GM23338 (cell line): ENCODE measurements around the gene PUM1. TPM values are rescaled to one million over a fixed set of nuclear protein-coding genes. Genes with fewer than 3 reads are reported as not detected.
A peak's percentile ranks its signal among the peaks of the same experiment; 100 is the strongest.

Source experiments
- ATAC-seq: fragments of 200-7000 bp; cut with Tn5 transposase; 3 replicates; pipeline ENCODE4 v1.9.1; 2020
- DNase-seq: peaks from one replicate; pipeline ENCODE4 v3.0.0-alpha.2; 2015; ENCODE audit warnings: low spot score
- H2AFZ ChIP-seq: fragments of 200-600 bp; sonication (generic); 2 replicates; pipeline ENCODE4 v1.8.0; 2016; ENCODE audit warnings: antibody characterized with exemption, mild to moderate bottlenecking, moderate library complexity
- H3F3A ChIP-seq: fragments of 200-600 bp; sonication (generic); replicated peaks from 2 replicates; pipeline ENCODE4 v1.8.0; 2017; ENCODE audit warnings: antibody characterized with exemption, mixed run types, low read depth
- H3K27ac ChIP-seq: fragments of 200-600 bp; sonication (generic); 2 replicates; pipeline ENCODE4 v1.6.1; 2016; ENCODE audit warnings: low read depth
- H3K27me3 ChIP-seq: fragments of 200-600 bp; sonication (generic); 2 replicates; pipeline ENCODE4 v1.8.0; 2016; ENCODE audit warnings: mild to moderate bottlenecking, mixed run types, moderate library complexity; ENCODE audit not compliant: insufficient read depth
- H3K36me3 ChIP-seq: fragments of 200-600 bp; sonication (generic); 2 replicates; pipeline ENCODE4 v1.8.0; 2016; ENCODE audit warnings: mild to moderate bottlenecking; ENCODE audit not compliant: insufficient read depth
- H3K4me1 ChIP-seq: fragments of 200-600 bp; sonication (generic); 2 replicates; pipeline ENCODE4 v1.8.0; 2016; ENCODE audit warnings: mild to moderate bottlenecking, moderate library complexity; ENCODE audit not compliant: insufficient read depth
- H3K4me2 ChIP-seq: fragments of 200-600 bp; sonication (generic); 2 replicates; pipeline ENCODE4 v1.7.1; 2017; ENCODE audit warnings: mixed run types
- H3K4me3 ChIP-seq: fragments of 200-600 bp; sonication (generic); 2 replicates; pipeline ENCODE4 v1.6.1; 2016; ENCODE audit warnings: mixed run types
- H3K79me2 ChIP-seq: fragments of 200-600 bp; sonication (generic); replicated peaks from 2 replicates; pipeline ENCODE4 v1.8.0; 2017; ENCODE audit warnings: mild to moderate bottlenecking; ENCODE audit not compliant: insufficient read depth
- H3K9me2 ChIP-seq: fragments of 200-600 bp; sonication (generic); 2 replicates; pipeline ENCODE4 v1.8.0; 2017; ENCODE audit not compliant: insufficient read depth
- H4K20me1 ChIP-seq: fragments of 200-600 bp; sonication (generic); replicated peaks from 2 replicates; pipeline ENCODE4 v1.8.0; 2017; ENCODE audit warnings: mild to moderate bottlenecking; ENCODE audit not compliant: insufficient read depth
- H3K27ac Mint-ChIP-seq: 2 replicates; pipeline ENCODE4 v1.8.0; 2020; ENCODE audit warnings: inconsistent platforms, mild to moderate bottlenecking, moderate library complexity, mixed read lengths
- H3K27me3 Mint-ChIP-seq: 3 replicates; pipeline ENCODE4 v1.8.0; 2022; ENCODE audit warnings: low read depth, mild to moderate bottlenecking, moderate library complexity, mixed read lengths, inconsistent platforms; ENCODE audit not compliant: insufficient read depth, poor library complexity
- H3K36me3 Mint-ChIP-seq: 3 replicates; pipeline ENCODE4 v1.8.0; 2021; ENCODE audit warnings: low read depth, mild to moderate bottlenecking, inconsistent platforms, moderate library complexity, mixed read lengths
- H3K4me1 Mint-ChIP-seq: 3 replicates; pipeline ENCODE4 v1.8.0; 2020; ENCODE audit warnings: mild to moderate bottlenecking, inconsistent platforms, mixed read lengths
- H3K4me3 Mint-ChIP-seq: 3 replicates; pipeline ENCODE4 v1.8.0; 2021; ENCODE audit warnings: moderate library complexity, mild to moderate bottlenecking, inconsistent platforms, mixed read lengths
- H3K9me3 Mint-ChIP-seq: 3 replicates; pipeline ENCODE4 v1.8.0; 2020; ENCODE audit warnings: moderate library complexity, mild to moderate bottlenecking, inconsistent platforms, mixed read lengths
- CREB1 ChIP-seq: fragments of 250-450 bp; sonication (Bioruptor Pico); IDR thresholded peaks from 2 replicates; pipeline ENCODE4 v1.5.0; 2020; ENCODE audit warnings: low read depth, mild to moderate bottlenecking, moderate library complexity
- ETS1 ChIP-seq: IDR thresholded peaks from 2 replicates; pipeline ENCODE4 v1.6.1; 2016; ENCODE audit warnings: antibody characterized with exemption
- JUNB ChIP-seq: IDR thresholded peaks from one replicate; pipeline ENCODE4 v1.6.1; 2016; ENCODE audit warnings: antibody characterized with exemption; ENCODE audit not compliant: unreplicated experiment
- NANOG ChIP-seq: IDR thresholded peaks from 2 replicates; pipeline ENCODE4 v1.6.1; 2016; ENCODE audit warnings: antibody characterized with exemption, borderline replicate concordance
- POLR2AphosphoS5 ChIP-seq: IDR thresholded peaks from 2 replicates; pipeline ENCODE4 v1.6.1; 2016; ENCODE audit warnings: antibody characterized with exemption, low read depth
- REST ChIP-seq: IDR thresholded peaks from one replicate; pipeline ENCODE4 v1.6.1; 2018; ENCODE audit warnings: antibody characterized with exemption; ENCODE audit not compliant: unreplicated experiment
- STAT1 ChIP-seq: IDR thresholded peaks from one replicate; pipeline ENCODE4 v1.6.1; 2016; ENCODE audit warnings: antibody characterized with exemption; ENCODE audit not compliant: unreplicated experiment
- ZNF114 ChIP-seq: fragments of 250-450 bp; sonication (Bioruptor Pico); IDR thresholded peaks from 2 replicates; pipeline ENCODE4 v1.5.0; 2020; ENCODE audit warnings: mild to moderate bottlenecking, moderate library complexity
- ZNF462 ChIP-seq: fragments of 250-450 bp; sonication (Bioruptor Pico); IDR thresholded peaks from 2 replicates; pipeline ENCODE4 v1.5.0; 2020; ENCODE audit warnings: mild to moderate bottlenecking, moderate library complexity
- polyA plus RNA-seq: library from polyadenylated mRNA; unstranded; fragments of >200 nt; fragmentation: Nextera tagmentation; extraction: Ambion mirVana; gene quantifications from 2 replicates; pipeline ENCODE4 v1.2.1, GENCODE V29; 2016
- total RNA-seq: library from RNA; depleted of rRNA; stranded (reverse); fragments of >200 nt; shearing (Covaris generic); gene quantifications from 2 replicates; pipeline ENCODE4 v1.2.3, GENCODE V29; 2014

The PUM1 gene
- total and polyA plus RNA-seq, 2 experiments from 2014 or later = 44.4 to 117 TPM

GRCh38 chr1:30916296-30916695 is 149.2 kb downstream of the PUM1 start:
- no peaks in the 10 kb centered on the region for H3K36me3 ChIP-seq
- ATAC-seq = no peak
- H3K27me3 Mint-ChIP-seq = peaks cover 5% of the 10 kb centered on the region
- H3K4me3 ChIP-seq = no peak overlapping the region
- no peak overlapping the region for H3K27ac Mint-ChIP-seq
- H3K79me2 ChIP-seq = no peaks in the 10 kb centered on the region
- H2AFZ ChIP-seq = no peak overlapping the region
- H3K4me1 ChIP-seq = peaks cover under 1% of the 10 kb centered on the region; the same call in 1 of the 2 replicates
- no peaks in the 10 kb centered on the region; the same call in 1 of the 3 replicates for H3K9me3 Mint-ChIP-seq
- H3K4me1 Mint-ChIP-seq = peaks cover 4% of the 10 kb centered on the region; the same call in 2 of the 3 replicates
- no peaks in the 10 kb centered on the region for H3F3A ChIP-seq
- H3K36me3 Mint-ChIP-seq = no peaks in the 10 kb centered on the region
- H3K9me2 ChIP-seq = no peaks in the 10 kb centered on the region
- no peak overlapping the region for H3K27ac ChIP-seq
- H4K20me1 ChIP-seq = no peaks in the 10 kb centered on the region
- H3K4me3 Mint-ChIP-seq = no peak overlapping the region
- no peak overlapping the region for H3K4me2 ChIP-seq
- TF ChIP-seq POLR2AphosphoS5 (no peak), JUNB (no peak), ETS1 (no peak), NANOG (no peak), ZNF114 (CRISPR knock-in tag) (no peak)
- no peaks in the 10 kb centered on the region for H3K27me3 ChIP-seq
- DNase-seq = no peak

- Histone ChIP-seq H3K27ac (no peak overlapping the region), H3F3A (no peaks in the 10 kb centered on the region), H4K20me1 (no peaks in the 10 kb centered on the region), H3K36me3 (no peaks in the 10 kb centered on the region), H3K9me2 (no peaks in the 10 kb centered on the region), H3K27me3 (no peaks in the 10 kb centered on the region), H2AFZ (0 out of 2 replicates have a peak overlapping the region, but pooled peaks have one; percentile 56), H3K4me2 (no peak overlapping the region), H3K4me1 (peaks cover 4% of the 10 kb centered on the region; the same call in 1 of the 2 replicates), H3K79me2 (no peaks in the 10 kb centered on the region), H3K4me3 (no peak overlapping the region)
- DNase-seq (no peak), ATAC-seq (no peak)
- H3K36me3 Mint-ChIP-seq = no peaks in the 10 kb centered on the region
- no peaks in the 10 kb centered on the region; the same call in 1 of the 3 replicates for H3K9me3 Mint-ChIP-seq
- H3K4me3 Mint-ChIP-seq = no peak overlapping the region
- H3K27ac Mint-ChIP-seq = no peak overlapping the region
- H3K4me1 Mint-ChIP-seq = peaks cover 11% of the 10 kb centered on the region
- peaks cover 5% of the 10 kb centered on the region for H3K27me3 Mint-ChIP-seq
- TF ChIP-seq REST (no peak), CREB1 (no peak), STAT1 (no peak), POLR2AphosphoS5 (no peak), ETS1 (no peak), ZNF462 (CRISPR knock-in tag) (no peak)
Observed at GRCh38 chr1:30915491-30916230, 149.9 kb downstream of the PUM1 start.
